HG03175 (cell line): ENCODE measurements around the gene CFHR4.
"Not testable (repeated sequence)": the region's sequence is repeated elsewhere in the genome, so short reads cannot be mapped to it uniquely, and the experiment has no call there.

Source experiments
- ATAC-seq: cut with Tn5 transposase; IDR thresholded peaks from one replicate; pipeline ENCODE4 v1.9.1; 2021; ENCODE audit warnings: mild to moderate bottlenecking, moderate library complexity; ENCODE audit not compliant: unreplicated experiment

Gene CFHR4

GRCh38 chr1:196933531-196934189, 45.8 kb downstream of the CFHR4 start:
- no peak for ATAC-seq

- not testable (repeated sequence) for ATAC-seq
These were observed 53.6 kb downstream of the CFHR4 start for GRCh38 chr1:196941474-196941873.

GRCh38 chr1:196943568-196943967, 55.7 kb downstream of the CFHR4 start, which contains the start of gene CFHR2:
TSS of gene CFHR2 (plus strand) at chr1:196943738. CDS start at chr1:196943881, 143 bp downstream.
- ATAC-seq = not testable (repeated sequence)

GRCh38 chr1:196951711-196952394, 64.0 kb downstream of the CFHR4 start:
- ATAC-seq = peak; percentile 64

- no peak for ATAC-seq
These were observed 66.9 kb downstream of the CFHR4 start for GRCh38 chr1:196954778-196955177.

GRCh38 chr1:196955926-196956325, 68.1 kb downstream of the CFHR4 start:
- ATAC-seq = no peak

GRCh38 chr1:196960854-196961253, 73.0 kb downstream of the CFHR4 start:
- ATAC-seq = no peak
